ENCODE data around the gene SRGAP3. TPM values are rescaled to one million over a fixed set of nuclear protein-coding genes. Genes with fewer than 3 reads are reported as not detected.

Gene SRGAP3
- total and polyA plus RNA-seq, 2 experiments from 2014 or later = 7.4 to 8.3 TPM

DNA sequence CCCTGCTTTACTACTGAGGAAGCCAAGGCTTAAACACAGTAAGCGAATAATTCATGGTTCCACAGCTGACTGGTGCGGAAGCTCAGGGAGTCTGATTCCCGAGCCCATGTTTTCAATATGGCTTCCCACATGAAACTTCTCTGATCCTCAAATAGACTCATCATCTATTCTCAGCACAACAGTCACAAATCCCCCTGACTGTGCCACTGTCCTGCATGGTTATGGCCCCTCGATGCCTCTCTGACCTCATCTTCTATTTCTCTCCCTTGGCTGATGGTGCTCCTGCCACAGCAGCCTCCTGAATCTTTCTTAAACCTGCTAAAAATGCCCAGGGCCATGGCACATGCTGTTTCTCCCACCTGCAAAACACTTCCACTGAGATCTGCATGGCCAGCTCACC lies 43.2 kb downstream of the SRGAP3 start:
- no peak overlapping the region for H3K27ac ChIP-seq
- H3K9me3 ChIP-seq (ENCODE audit: low read depth) = no peaks in the 10 kb centered on the region
- no peaks in the 10 kb centered on the region for H3K36me3 ChIP-seq (replicated peaks; ENCODE audit: insufficient read depth, low read depth)
- no peaks in the 10 kb centered on the region for H4K20me1 ChIP-seq (ENCODE audit: insufficient read depth, poor library complexity, severe bottlenecking)
- 97% methylated on average over 4 of the region's 4 CpGs for WGBS (ENCODE audit: low lambda C conversion rate, missing lambda C conversion rate)
- TF ChIP-seq, protein P1, sequence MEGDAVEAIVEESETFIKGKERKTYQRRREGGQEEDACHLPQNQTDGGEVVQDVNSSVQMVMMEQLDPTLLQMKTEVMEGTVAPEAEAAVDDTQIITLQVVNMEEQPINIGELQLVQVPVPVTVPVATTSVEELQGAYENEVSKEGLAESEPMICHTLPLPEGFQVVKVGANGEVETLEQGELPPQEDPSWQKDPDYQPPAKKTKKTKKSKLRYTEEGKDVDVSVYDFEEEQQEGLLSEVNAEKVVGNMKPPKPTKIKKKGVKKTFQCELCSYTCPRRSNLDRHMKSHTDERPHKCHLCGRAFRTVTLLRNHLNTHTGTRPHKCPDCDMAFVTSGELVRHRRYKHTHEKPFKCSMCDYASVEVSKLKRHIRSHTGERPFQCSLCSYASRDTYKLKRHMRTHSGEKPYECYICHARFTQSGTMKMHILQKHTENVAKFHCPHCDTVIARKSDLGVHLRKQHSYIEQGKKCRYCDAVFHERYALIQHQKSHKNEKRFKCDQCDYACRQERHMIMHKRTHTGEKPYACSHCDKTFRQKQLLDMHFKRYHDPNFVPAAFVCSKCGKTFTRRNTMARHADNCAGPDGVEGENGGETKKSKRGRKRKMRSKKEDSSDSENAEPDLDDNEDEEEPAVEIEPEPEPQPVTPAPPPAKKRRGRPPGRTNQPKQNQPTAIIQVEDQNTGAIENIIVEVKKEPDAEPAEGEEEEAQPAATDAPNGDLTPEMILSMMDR (IDR thresholded peaks at IDR 0.05; ENCODE audit: poor library complexity) = no peak
- no peak for TF ChIP-seq EZH2phosphoT487 (IDR thresholded peaks at IDR 0.05; ENCODE audit: low read depth, severe bottlenecking, unreplicated experiment)
- no peak for TF ChIP-seq EZH2 (IDR thresholded peaks at IDR 0.05; ENCODE audit: borderline replicate concordance)
- no peak overlapping the region for H3K4me2 ChIP-seq
- H2AFZ ChIP-seq = no peak overlapping the region
- peaks cover 15% of the 10 kb centered on the region for H3K4me1 ChIP-seq (ENCODE audit: insufficient read depth)
- no peak overlapping the region for H3K4me3 ChIP-seq
- no peaks in the 10 kb centered on the region for H3K79me2 ChIP-seq
- H3K27me3 ChIP-seq = no peaks in the 10 kb centered on the region
- no peaks in the 10 kb centered on the region for H3K9me2 ChIP-seq (replicated peaks; ENCODE audit: insufficient read depth)
- DNase-seq (ENCODE audit: low spot score) = no peak

DNA sequence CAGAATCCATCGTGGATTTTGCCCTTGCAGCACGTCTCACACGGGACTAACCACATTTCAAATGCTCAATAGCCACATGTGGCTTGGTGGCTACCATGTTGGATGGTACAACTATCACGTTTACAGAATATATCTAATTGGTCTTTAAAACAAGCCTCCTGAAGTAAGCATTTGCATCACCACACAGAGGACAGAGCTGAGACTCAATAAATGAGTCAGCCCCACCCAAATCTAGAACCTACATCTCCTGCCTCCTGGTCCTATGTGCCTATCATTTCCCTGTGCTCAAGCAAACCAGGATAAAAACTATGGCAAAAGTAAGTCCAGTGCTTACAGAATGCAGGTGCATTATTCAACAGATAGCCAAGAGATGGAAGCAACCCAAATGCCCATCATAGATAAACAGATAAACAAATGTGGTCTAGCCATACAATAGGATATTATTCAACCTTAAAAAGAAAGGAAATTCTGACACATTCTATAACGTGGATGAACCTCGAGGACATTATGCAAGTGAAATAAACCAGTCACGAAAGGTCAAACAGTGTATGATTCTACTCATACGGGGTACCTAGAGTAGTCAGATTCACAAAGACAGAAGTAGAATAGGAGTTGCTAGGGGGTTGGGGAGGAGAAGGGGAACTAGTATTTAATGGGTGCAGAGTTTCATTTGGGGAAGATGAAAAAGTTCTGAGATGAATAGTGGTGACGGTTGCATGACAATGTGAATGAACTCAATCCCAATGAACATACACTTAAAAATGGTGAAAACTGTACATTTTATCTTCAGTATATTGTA lies 43.9 kb downstream of the SRGAP3 start:
- 93% methylated on average over 9 of the region's 9 CpGs for WGBS (ENCODE audit: low lambda C conversion rate, missing lambda C conversion rate)
- Histone ChIP-seq H3K27ac (no peak overlapping the region), H3K9me2 (replicated peaks; ENCODE audit: insufficient read depth) (no peaks in the 10 kb centered on the region), H3K4me1 (ENCODE audit: insufficient read depth) (peaks cover 18% of the 10 kb centered on the region), H3K4me2 (no peak overlapping the region), H3K79me2 (no peaks in the 10 kb centered on the region), H3K4me3 (no peak overlapping the region), H3K27me3 (no peaks in the 10 kb centered on the region), H2AFZ (no peak overlapping the region), H3K36me3 (replicated peaks; ENCODE audit: insufficient read depth, low read depth) (no peaks in the 10 kb centered on the region), H3K9me3 (ENCODE audit: low read depth) (no peaks in the 10 kb centered on the region), H4K20me1 (ENCODE audit: insufficient read depth, poor library complexity, severe bottlenecking) (no peaks in the 10 kb centered on the region)
- DNase-seq (ENCODE audit: low spot score) = no peak
- TF ChIP-seq, protein P1 (IDR thresholded peaks at IDR 0.05; ENCODE audit: poor library complexity) = no peak
- no peak for TF ChIP-seq EZH2 (IDR thresholded peaks at IDR 0.05; ENCODE audit: borderline replicate concordance)
- TF ChIP-seq EZH2phosphoT487 (IDR thresholded peaks at IDR 0.05; ENCODE audit: low read depth, severe bottlenecking, unreplicated experiment) = no peak

- Histone ChIP-seq H3K4me2 (peak overlapping the region; percentile 51), H3K9me2 (replicated peaks; ENCODE audit: insufficient read depth) (no peaks in the 10 kb centered on the region), H3K9me3 (ENCODE audit: low read depth) (no peaks in the 10 kb centered on the region), H3K4me1 (ENCODE audit: insufficient read depth) (peaks cover 18% of the 10 kb centered on the region), H3K36me3 (replicated peaks; ENCODE audit: insufficient read depth, low read depth) (no peaks in the 10 kb centered on the region), H4K20me1 (ENCODE audit: insufficient read depth, poor library complexity, severe bottlenecking) (no peaks in the 10 kb centered on the region), H3K79me2 (no peaks in the 10 kb centered on the region), H3K27ac (peak overlapping the region; percentile 80), H2AFZ (peak overlapping the region; percentile 18), H3K4me3 (no peak overlapping the region), H3K27me3 (no peaks in the 10 kb centered on the region)
- no peak for TF ChIP-seq EZH2 (IDR thresholded peaks at IDR 0.05; ENCODE audit: borderline replicate concordance)
- TF ChIP-seq, protein P1 (IDR thresholded peaks at IDR 0.05; ENCODE audit: poor library complexity) = no peak
- TF ChIP-seq EZH2phosphoT487 (IDR thresholded peaks at IDR 0.05; ENCODE audit: low read depth, severe bottlenecking, unreplicated experiment) = no peak
- 48% methylated on average over 16 of the region's 17 CpGs for WGBS (ENCODE audit: low lambda C conversion rate, missing lambda C conversion rate)
- peak; percentile 40 for DNase-seq (ENCODE audit: low spot score)
Observed at GRCh38 chr3:9204253-9204992, 45.0 kb downstream of the SRGAP3 start.

All from hepatocyte (in vitro differentiated cells).